A549 (cell line): ENCODE measurements around the gene RASA3. TPM values are rescaled to one million over a fixed set of nuclear protein-coding genes. Genes with fewer than 3 reads are reported as not detected.

Experiments
- ATAC-seq, 2 experiments: fragments of 200-7000 bp in 1 of 2; fragments of >200 bp in 1 of 2; cut with Nextera tagmentation in 1 of 2; cut with Tn5 transposase in 1 of 2; 3 replicates each; pipeline versions ENCODE4 v1.8.0 to v1.9.1; 2018 to 2020; ENCODE audit warnings: mild to moderate bottlenecking in 1 of 2, moderate library complexity in 1 of 2
- CTCF ChIA-PET: fragments of 300-600 bp; sonication (Branson Sonifier 250); formaldehyde crosslinking; extraction: SDS; loops from one replicate; lab custom pipeline; 2021; ENCODE audit warnings: antibody characterized with exemption, inconsistent platforms; lab: Yijun Ruan, JAX
- POLR2A ChIA-PET: fragments of 350-600 bp; formaldehyde crosslinking; extraction: SDS; loops from one replicate; lab custom pipeline; 2021; ENCODE audit warnings: antibody characterized with exemption, inconsistent platforms; lab: Yijun Ruan, JAX
- DNase-seq, 2 experiments: peaks; one replicate each; pipeline versions ENCODE4 v3.0.0 to v3.0.0-alpha.2; 2011 to 2016; ENCODE audit warnings: low read depth in 1 of 2, low spot score in 1 of 2
- FAIRE-seq: peaks from 2 replicates; lab custom pipeline; 2011; peaks lifted over from hg19 to GRCh38; lab: Jason Lieb, UNC
- H3K27ac ChIP-seq, 2 experiments: fragments of >200 bp; sonication (Bioruptor Twin); formaldehyde crosslinking; 3 replicates each; pipeline ENCODE4 v1.5.1; 2016 to 2017
- H3K4me1 ChIP-seq: fragments of >200 bp; sonication (Bioruptor Twin); formaldehyde crosslinking; 3 replicates; pipeline ENCODE4 v1.6.1; 2016
- H3K4me2 ChIP-seq: fragments of >200 bp; sonication (Bioruptor Twin); formaldehyde crosslinking; 3 replicates; pipeline ENCODE4 v1.6.1; 2016
- H3K4me3 ChIP-seq: fragments of >200 bp; sonication (Bioruptor Twin); formaldehyde crosslinking; 3 replicates; pipeline ENCODE4 v1.5.1; 2016
- H3K9me3 ChIP-seq: fragments of >200 bp; sonication (Bioruptor Twin); formaldehyde crosslinking; 3 replicates; pipeline ENCODE4 v1.6.1; 2016
- EHMT2 ChIP-seq: fragments of 200-600 bp; sonication (generic); IDR thresholded peaks from 2 replicates; pipeline ENCODE4 v1.6.1; 2016; ENCODE audit warnings: antibody characterized with exemption, low read depth, mild to moderate bottlenecking, moderate library complexity
- ESRRA ChIP-seq: fragments of 150-350 bp; IDR thresholded peaks from 2 replicates; pipeline ENCODE4 v1.6.1; 2014; ENCODE audit warnings: mild to moderate bottlenecking, low read length, borderline replicate concordance
- HDAC2 ChIP-seq: fragments of 200-600 bp; sonication (generic); IDR thresholded peaks from 2 replicates; pipeline ENCODE4 v1.6.1; 2016
- HOXA7 ChIP-seq: fragments of 250-450 bp; sonication (Bioruptor Pico); IDR thresholded peaks from 2 replicates; pipeline ENCODE4 v1.5.0; 2020; ENCODE audit warnings: mild to moderate bottlenecking, moderate library complexity
- JUNB ChIP-seq: fragments of >200 bp; sonication (Bioruptor Twin); formaldehyde crosslinking; IDR thresholded peaks from 2 replicates; pipeline ENCODE4 v1.6.1; 2016
- MAZ ChIP-seq: fragments of 150-350 bp; IDR thresholded peaks from 2 replicates; pipeline ENCODE4 v1.6.1; 2014; ENCODE audit warnings: antibody characterized with exemption, low read depth, low read length, borderline replicate concordance
- NFE2L2 ChIP-seq: fragments of 150-350 bp; conservative IDR thresholded peaks from 2 replicates; pipeline ENCODE4 v1.6.1; 2014; ENCODE audit warnings: low read length
- NR3C1 ChIP-seq: fragments of >200 bp; sonication (Bioruptor Twin); formaldehyde crosslinking; IDR thresholded peaks from 3 replicates; pipeline ENCODE4 v1.6.1; 2017
- RARB ChIP-seq: fragments of 250-450 bp; sonication (Bioruptor Pico); IDR thresholded peaks from 2 replicates; pipeline ENCODE4 v1.8.0; 2021; ENCODE audit warnings: mild to moderate bottlenecking, moderate library complexity
- RCOR1 ChIP-seq: fragments of 150-350 bp; IDR thresholded peaks from 2 replicates; pipeline ENCODE4 v1.6.1; 2014; ENCODE audit warnings: antibody characterized with exemption, low read length, low read depth
- RFX5 ChIP-seq: fragments of 450-650 bp; IDR thresholded peaks from 2 replicates; pipeline ENCODE4 v1.7.1; 2014; ENCODE audit warnings: antibody characterized with exemption, mild to moderate bottlenecking, moderate library complexity
- SMC3 ChIP-seq: fragments of >200 bp; sonication (Bioruptor Twin); formaldehyde crosslinking; IDR thresholded peaks from 3 replicates; pipeline ENCODE4 v1.6.1; 2018; ENCODE audit warnings: inconsistent platforms
- ZSCAN20 ChIP-seq: fragments of 250-450 bp; sonication (Bioruptor Pico); IDR thresholded peaks from 2 replicates; pipeline ENCODE4 v1.8.0; 2022; ENCODE audit warnings: mild to moderate bottlenecking, moderate library complexity
- WGBS: methylation state at CpG from one replicate; pipeline ENCODE4 v1.1.6; 2017; ENCODE audit errors: missing lambda C conversion rate; 5-methylcytosine and 5-hydroxymethylcytosine counted together
- polyA plus RNA-seq, 4 experiments: library from polyadenylated mRNA; depleted of rRNA in 3 of 4; stranded (reverse); fragments of >200 nt; fragmentation: RNase III in 1 of 4; extraction: RNeasy Plus Mini Kit Qiagen cat#74134 plus additional on column Dnase treatment in 1 of 4; gene quantifications; 2 replicates in 3 of 4; 3 replicates in 1 of 4; pipeline ENCODE4 v1.2.3, GENCODE V29; 2011 to 2017
- TF ChIP-seq, protein P1 (sequence below): fragments of 450-650 bp; IDR thresholded peaks from 2 replicates; pipeline ENCODE4 v1.6.1; 2014; ENCODE audit warnings: antibody characterized with exemption
- TF ChIP-seq, protein P2 (sequence below): fragments of 250-450 bp; sonication (Bioruptor Pico); IDR thresholded peaks from 2 replicates; pipeline ENCODE4 v1.5.0; 2021; ENCODE audit warnings: mild to moderate bottlenecking, moderate library complexity, borderline replicate concordance
- TF ChIP-seq, protein P3 (sequence below): fragments of 200-600 bp; sonication (generic); IDR thresholded peaks from 2 replicates; pipeline ENCODE4 v1.6.1; 2016; ENCODE audit warnings: antibody characterized with exemption, mild to moderate bottlenecking, moderate library complexity
- TF ChIP-seq, protein P4 (sequence below): fragments of >200 bp; sonication (Bioruptor Twin); formaldehyde crosslinking; IDR thresholded peaks from 3 replicates; pipeline ENCODE4 v1.6.1; 2016
- TF ChIP-seq, protein P5 (sequence below): fragments of 150-350 bp; IDR thresholded peaks from 2 replicates; pipeline ENCODE4 v1.6.1; 2014; ENCODE audit warnings: low read depth, mild to moderate bottlenecking, low read length
- TF ChIP-seq, protein P6 (sequence below): IDR thresholded peaks from 2 replicates; pipeline ENCODE4 v1.6.1; 2012

RASA3 gene
- polyA plus RNA-seq, 2 of the 4 experiments (the other 2 are of a cell fraction): 4.3 to 7.6 TPM

DNA sequence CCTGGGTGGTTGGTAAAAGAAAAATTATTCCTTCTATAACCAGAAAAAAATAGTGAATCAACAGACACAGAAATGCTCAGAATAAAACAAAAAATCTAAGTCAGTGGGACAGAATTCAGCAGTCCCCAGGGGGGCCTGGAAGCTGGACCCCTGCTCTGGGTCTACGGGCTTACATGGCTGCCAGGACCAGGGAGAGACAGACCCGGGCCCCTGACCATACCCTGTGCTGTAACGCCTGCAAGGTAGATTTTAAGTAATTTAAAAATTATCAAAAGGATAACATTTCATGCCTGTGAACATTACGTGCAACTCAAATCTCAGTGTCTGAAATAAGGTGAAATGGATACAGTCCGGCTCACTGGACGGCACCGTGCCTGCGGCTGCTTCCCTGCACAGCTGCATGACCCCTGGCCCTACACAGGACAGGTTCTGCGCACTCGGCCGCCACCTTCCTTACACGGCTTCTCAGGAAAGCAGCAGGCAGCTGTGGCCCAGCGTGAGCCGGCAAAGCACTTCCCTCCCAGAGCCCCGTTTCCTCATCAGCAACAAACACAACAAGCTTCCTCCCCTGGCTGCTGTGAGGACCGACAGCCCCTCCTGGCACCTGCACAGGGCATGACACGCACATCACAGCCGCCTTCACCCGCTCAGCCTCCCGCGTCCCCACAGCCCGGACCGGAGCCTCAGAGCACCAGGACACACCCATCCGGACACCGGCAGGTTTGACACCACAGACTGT lies 22.2 kb downstream of the RASA3 start (continued):
- TF ChIP-seq ESRRA (no peak), NR3C1 (no peak), JUNB (no peak), HOXA7 (CRISPR knock-in tag) (no peak)

DNA sequence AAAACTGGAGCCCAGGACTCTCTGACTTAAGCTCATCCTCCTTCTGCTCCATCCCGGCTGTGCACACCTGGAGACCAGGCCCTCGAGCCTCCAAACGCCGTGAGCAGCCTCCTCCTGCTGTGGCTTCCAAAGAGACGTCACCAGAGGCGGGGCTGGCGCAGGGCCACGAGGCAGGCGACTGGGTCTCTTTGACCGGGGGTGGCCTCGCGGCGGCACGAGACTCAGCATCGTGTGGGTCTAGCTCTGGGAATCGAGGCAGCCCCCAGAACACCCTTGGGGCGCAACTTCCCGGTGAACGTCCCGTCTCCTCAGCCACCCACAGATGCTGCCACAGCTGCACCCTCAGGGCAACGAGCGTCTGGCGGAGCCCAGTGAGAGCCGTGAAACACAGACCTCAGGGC lies 22.8 kb downstream of the RASA3 start:
- DNase-seq (no peak), ATAC-seq (no peak), FAIRE-seq (no peak)
- ChIA-PET CTCF (interaction anchor here (1.1 to 1.3 kb wide), 2 partner anchors 9 to 12 kb away, joined by 3 to 4 read pairs; no protein-coding TSS in a partner anchor), POLR2A (no interaction called here)
- no peak overlapping the region for H3K27ac ChIP-seq
- no peak overlapping the region for H3K4me2 ChIP-seq
- WGBS: 88% methylated on average over 4 of the region's 24 CpGs
- TF ChIP-seq NFE2L2: no peak
- no peaks in the 10 kb centered on the region for H3K9me3 ChIP-seq
- peaks cover 2% of the 10 kb centered on the region; the same call in 2 of the 3 replicates for H3K4me1 ChIP-seq
- no peak overlapping the region for H3K4me3 ChIP-seq

DNA sequence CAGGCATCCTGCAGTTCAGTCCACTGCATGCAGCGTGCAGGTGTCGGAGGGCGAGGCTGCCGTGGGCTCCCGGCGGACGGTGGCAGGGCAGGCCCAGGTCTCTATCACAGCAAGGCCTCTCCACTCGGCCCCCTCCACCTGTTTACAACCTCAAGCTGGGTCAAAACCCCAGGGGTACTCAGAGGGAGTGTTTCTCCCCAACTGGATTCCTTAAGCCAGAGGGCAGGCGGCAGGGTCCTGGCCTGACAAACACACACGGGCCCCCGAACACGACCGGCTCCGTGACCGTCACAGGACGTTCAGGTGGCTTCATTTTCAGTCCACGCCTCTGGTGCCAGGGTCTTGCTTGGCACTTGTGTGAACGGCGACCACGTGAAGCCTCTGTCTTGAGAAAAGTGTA lies 23.5 kb downstream of the RASA3 start:
- no peak overlapping the region for H3K4me3 ChIP-seq
- TF ChIP-seq, protein P1, sequence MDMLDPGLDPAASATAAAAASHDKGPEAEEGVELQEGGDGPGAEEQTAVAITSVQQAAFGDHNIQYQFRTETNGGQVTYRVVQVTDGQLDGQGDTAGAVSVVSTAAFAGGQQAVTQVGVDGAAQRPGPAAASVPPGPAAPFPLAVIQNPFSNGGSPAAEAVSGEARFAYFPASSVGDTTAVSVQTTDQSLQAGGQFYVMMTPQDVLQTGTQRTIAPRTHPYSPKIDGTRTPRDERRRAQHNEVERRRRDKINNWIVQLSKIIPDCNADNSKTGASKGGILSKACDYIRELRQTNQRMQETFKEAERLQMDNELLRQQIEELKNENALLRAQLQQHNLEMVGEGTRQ: no peak
- TF ChIP-seq RCOR1: no peak
- no peak for TF ChIP-seq MAZ
- no peak for TF ChIP-seq ZSCAN20 (CRISPR knock-in tag)
- no peak for TF ChIP-seq RARB (CRISPR knock-in tag)
- no peak for TF ChIP-seq RFX5
- TF ChIP-seq HOXA7 (CRISPR knock-in tag): no peak
- TF ChIP-seq, protein P2, sequence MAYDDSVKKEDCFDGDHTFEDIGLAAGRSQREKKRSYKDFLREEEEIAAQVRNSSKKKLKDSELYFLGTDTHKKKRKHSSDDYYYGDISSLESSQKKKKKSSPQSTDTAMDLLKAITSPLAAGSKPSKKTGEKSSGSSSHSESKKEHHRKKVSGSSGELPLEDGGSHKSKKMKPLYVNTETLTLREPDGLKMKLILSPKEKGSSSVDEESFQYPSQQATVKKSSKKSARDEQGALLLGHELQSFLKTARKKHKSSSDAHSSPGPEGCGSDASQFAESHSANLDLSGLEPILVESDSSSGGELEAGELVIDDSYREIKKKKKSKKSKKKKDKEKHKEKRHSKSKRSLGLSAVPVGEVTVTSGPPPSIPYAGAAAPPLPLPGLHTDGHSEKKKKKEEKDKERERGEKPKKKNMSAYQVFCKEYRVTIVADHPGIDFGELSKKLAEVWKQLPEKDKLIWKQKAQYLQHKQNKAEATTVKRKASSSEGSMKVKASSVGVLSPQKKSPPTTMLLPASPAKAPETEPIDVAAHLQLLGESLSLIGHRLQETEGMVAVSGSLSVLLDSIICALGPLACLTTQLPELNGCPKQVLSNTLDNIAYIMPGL (CRISPR knock-in tag): no peak
- no peak for TF ChIP-seq HDAC2
- TF ChIP-seq, protein P3, sequence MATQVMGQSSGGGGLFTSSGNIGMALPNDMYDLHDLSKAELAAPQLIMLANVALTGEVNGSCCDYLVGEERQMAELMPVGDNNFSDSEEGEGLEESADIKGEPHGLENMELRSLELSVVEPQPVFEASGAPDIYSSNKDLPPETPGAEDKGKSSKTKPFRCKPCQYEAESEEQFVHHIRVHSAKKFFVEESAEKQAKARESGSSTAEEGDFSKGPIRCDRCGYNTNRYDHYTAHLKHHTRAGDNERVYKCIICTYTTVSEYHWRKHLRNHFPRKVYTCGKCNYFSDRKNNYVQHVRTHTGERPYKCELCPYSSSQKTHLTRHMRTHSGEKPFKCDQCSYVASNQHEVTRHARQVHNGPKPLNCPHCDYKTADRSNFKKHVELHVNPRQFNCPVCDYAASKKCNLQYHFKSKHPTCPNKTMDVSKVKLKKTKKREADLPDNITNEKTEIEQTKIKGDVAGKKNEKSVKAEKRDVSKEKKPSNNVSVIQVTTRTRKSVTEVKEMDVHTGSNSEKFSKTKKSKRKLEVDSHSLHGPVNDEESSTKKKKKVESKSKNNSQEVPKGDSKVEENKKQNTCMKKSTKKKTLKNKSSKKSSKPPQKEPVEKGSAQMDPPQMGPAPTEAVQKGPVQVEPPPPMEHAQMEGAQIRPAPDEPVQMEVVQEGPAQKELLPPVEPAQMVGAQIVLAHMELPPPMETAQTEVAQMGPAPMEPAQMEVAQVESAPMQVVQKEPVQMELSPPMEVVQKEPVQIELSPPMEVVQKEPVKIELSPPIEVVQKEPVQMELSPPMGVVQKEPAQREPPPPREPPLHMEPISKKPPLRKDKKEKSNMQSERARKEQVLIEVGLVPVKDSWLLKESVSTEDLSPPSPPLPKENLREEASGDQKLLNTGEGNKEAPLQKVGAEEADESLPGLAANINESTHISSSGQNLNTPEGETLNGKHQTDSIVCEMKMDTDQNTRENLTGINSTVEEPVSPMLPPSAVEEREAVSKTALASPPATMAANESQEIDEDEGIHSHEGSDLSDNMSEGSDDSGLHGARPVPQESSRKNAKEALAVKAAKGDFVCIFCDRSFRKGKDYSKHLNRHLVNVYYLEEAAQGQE: no peak
- TF ChIP-seq NFE2L2: no peak
- TF ChIP-seq, protein P4, sequence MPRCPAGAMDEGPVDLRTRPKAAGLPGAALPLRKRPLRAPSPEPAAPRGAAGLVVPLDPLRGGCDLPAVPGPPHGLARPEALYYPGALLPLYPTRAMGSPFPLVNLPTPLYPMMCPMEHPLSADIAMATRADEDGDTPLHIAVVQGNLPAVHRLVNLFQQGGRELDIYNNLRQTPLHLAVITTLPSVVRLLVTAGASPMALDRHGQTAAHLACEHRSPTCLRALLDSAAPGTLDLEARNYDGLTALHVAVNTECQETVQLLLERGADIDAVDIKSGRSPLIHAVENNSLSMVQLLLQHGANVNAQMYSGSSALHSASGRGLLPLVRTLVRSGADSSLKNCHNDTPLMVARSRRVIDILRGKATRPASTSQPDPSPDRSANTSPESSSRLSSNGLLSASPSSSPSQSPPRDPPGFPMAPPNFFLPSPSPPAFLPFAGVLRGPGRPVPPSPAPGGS: no peak
- TF ChIP-seq, protein P5, sequence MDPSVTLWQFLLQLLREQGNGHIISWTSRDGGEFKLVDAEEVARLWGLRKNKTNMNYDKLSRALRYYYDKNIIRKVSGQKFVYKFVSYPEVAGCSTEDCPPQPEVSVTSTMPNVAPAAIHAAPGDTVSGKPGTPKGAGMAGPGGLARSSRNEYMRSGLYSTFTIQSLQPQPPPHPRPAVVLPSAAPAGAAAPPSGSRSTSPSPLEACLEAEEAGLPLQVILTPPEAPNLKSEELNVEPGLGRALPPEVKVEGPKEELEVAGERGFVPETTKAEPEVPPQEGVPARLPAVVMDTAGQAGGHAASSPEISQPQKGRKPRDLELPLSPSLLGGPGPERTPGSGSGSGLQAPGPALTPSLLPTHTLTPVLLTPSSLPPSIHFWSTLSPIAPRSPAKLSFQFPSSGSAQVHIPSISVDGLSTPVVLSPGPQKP: no peak
- no peak for TF ChIP-seq EHMT2
- TF ChIP-seq, protein P6, sequence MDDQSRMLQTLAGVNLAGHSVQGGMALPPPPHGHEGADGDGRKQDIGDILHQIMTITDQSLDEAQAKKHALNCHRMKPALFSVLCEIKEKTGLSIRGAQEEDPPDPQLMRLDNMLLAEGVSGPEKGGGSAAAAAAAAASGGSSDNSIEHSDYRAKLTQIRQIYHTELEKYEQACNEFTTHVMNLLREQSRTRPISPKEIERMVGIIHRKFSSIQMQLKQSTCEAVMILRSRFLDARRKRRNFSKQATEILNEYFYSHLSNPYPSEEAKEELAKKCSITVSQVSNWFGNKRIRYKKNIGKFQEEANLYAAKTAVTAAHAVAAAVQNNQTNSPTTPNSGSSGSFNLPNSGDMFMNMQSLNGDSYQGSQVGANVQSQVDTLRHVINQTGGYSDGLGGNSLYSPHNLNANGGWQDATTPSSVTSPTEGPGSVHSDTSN: no peak
- no peak for TF ChIP-seq SMC3
- DNase-seq: no peak
- ChIA-PET POLR2A (no interaction called here), CTCF (interaction anchor here (1.1 to 1.3 kb wide), 2 partner anchors 10 to 12 kb away, joined by 3 to 4 read pairs; no protein-coding TSS in a partner anchor)
- no peak overlapping the region for H3K27ac ChIP-seq
- no peak for ATAC-seq
- H3K4me1 ChIP-seq: no peaks in the 10 kb centered on the region
- no peak overlapping the region for H3K4me2 ChIP-seq
- no peak for FAIRE-seq
- H3K9me3 ChIP-seq: no peaks in the 10 kb centered on the region
- 94% methylated on average over 9 of the region's 20 CpGs for WGBS
